GM21737 (cell line): ENCODE data around the gene ARSA.
A peak's percentile ranks its signal among the peaks of the same experiment; 100 is the strongest.
"Not testable (repeated sequence)": the region's sequence is repeated elsewhere in the genome, so short reads cannot be mapped to it uniquely, and the experiment has no call there.

Experiments
- ATAC-seq: cut with Tn5 transposase; IDR thresholded peaks from one replicate; pipeline ENCODE4 v1.9.1; 2021; ENCODE audit warnings: mild to moderate bottlenecking, moderate library complexity; ENCODE audit not compliant: unreplicated experiment

The ARSA gene

GRCh38 chr22:50627642-50628542, at the start of gene ARSA:
ARSA (minus strand) TSS chr22:50628152; CDS start chr22:50627779, 373 bp downstream.
- peak; percentile 55 for ATAC-seq

- no peak for ATAC-seq
Observed at GRCh38 chr22:50676661-50677492, 48.9 kb upstream of the ARSA start.

- ATAC-seq = no peak
Observed at GRCh38 chr22:50676180-50676636, 48.3 kb upstream of the ARSA start.

- no peak for ATAC-seq
Observed at GRCh38 chr22:50675553-50676179, 47.7 kb upstream of the ARSA start.

GRCh38 chr22:50674606-50675552, 46.9 kb upstream of the ARSA start:
- no peak for ATAC-seq

- ATAC-seq = no peak
Observed at GRCh38 chr22:50674130-50674500, 46.2 kb upstream of the ARSA start.

- ATAC-seq = no peak
Observed at GRCh38 chr22:50673231-50674129, 45.5 kb upstream of the ARSA start.

GRCh38 chr22:50672471-50673230, 44.7 kb upstream of the ARSA start, which contains the start of gene SHANK3:
SHANK3 (plus strand) TSS chr22:50672823.
- ATAC-seq = no peak

- ATAC-seq = no peak
Observed at GRCh38 chr22:50672041-50672440, 44.1 kb upstream of the ARSA start.

- no peak for ATAC-seq
Observed at GRCh38 chr22:50671641-50672040, 43.7 kb upstream of the ARSA start.

- ATAC-seq = no peak
Observed at GRCh38 chr22:50670914-50671538, 43.1 kb upstream of the ARSA start.

- ATAC-seq = no peak
Observed at GRCh38 chr22:50670513-50670912, 42.6 kb upstream of the ARSA start.

GRCh38 chr22:50665738-50666137, 37.8 kb upstream of the ARSA start:
- ATAC-seq = no peak

GRCh38 chr22:50665212-50665611, 37.3 kb upstream of the ARSA start:
- ATAC-seq = no peak

- no peak for ATAC-seq
Observed at GRCh38 chr22:50660306-50660705, 32.4 kb upstream of the ARSA start.

GRCh38 chr22:50659711-50660110, 31.8 kb upstream of the ARSA start:
- not testable (repeated sequence) for ATAC-seq

- no peak for ATAC-seq
Observed at GRCh38 chr22:50657925-50658324, 30.0 kb upstream of the ARSA start.
